BLaER1 treated with 17β-estradiol and CSF1 and Interleukin-3, amounts not matched to agents 10 nM and 100 nM (cell line): ENCODE measurements around the gene USP12.
"Not testable (repeated sequence)": the region's sequence is repeated elsewhere in the genome, so short reads cannot be mapped to it uniquely, and the experiment has no call there.

Experiments
- H3K27ac ChIP-seq, 11 experiments: shearing (Covaris generic); formaldehyde crosslinking; 2 replicates each; pipeline ENCODE4 v1.8.1; 2022
- H3K27me3 ChIP-seq, 11 experiments: shearing (Covaris generic); formaldehyde crosslinking; 2 replicates each; pipeline ENCODE4 v1.8.1; 2022
- H3K36me3 ChIP-seq, 11 experiments: shearing (Covaris generic); formaldehyde crosslinking; 2 replicates each; pipeline ENCODE4 v1.8.1; 2022
- H3K4me1 ChIP-seq, 10 experiments: shearing (Covaris generic); formaldehyde crosslinking; 2 replicates each; pipeline ENCODE4 v1.8.1; 2022
- H3K4me2 ChIP-seq, 11 experiments: shearing (Covaris generic); formaldehyde crosslinking; 2 replicates each; pipeline ENCODE4 v1.8.1; 2022
- H3K4me3 ChIP-seq, 10 experiments: shearing (Covaris generic); formaldehyde crosslinking; 2 replicates each; pipeline ENCODE4 v1.8.1; 2022
- H3K9ac ChIP-seq, 11 experiments: shearing (Covaris generic); formaldehyde crosslinking; 2 replicates each; pipeline ENCODE4 v1.8.1; 2022
- H3K9me3 ChIP-seq, 11 experiments: shearing (Covaris generic); formaldehyde crosslinking; replicated peaks in 1 of 11; 2 replicates each; pipeline ENCODE4 v1.8.1; 2022
- H4K20me1 ChIP-seq, 11 experiments: shearing (Covaris generic); formaldehyde crosslinking; 2 replicates each; pipeline ENCODE4 v1.8.1; 2022
- Cebpa-rat ChIP-seq, 11 experiments: shearing (Covaris generic); IDR thresholded peaks; 2 replicates each; pipeline ENCODE4 v1.8.1; 2022

USP12 gene

GRCh38 chr13:27125357-27126282, 46.0 kb downstream of the USP12 start:
- Histone ChIP-seq H3K4me1 (peaks cover 0 to 35% (median 0%) of the 10 kb centered on the region in 10 experiments; a peak in 8 of 20 replicates), H3K27ac (no peak overlapping the region), H3K4me2 (no peak overlapping the region; a peak in 1 of 22 replicates), H3K27me3 (no peaks in the 10 kb centered on the region), H3K36me3 (peaks cover 37 to 74% (median 51%) of the 10 kb centered on the region in 11 experiments), H3K4me3 (no peak overlapping the region), H3K9me3 (peaks cover 54 to 84% (median 77%) of the 10 kb centered on the region in 11 experiments), H4K20me1 (peaks cover 0 to 63% (median 20%) of the 10 kb centered on the region in 11 experiments; a peak in 11 of 22 replicates), H3K9ac (no peak overlapping the region)
- no peak for TF ChIP-seq Cebpa-rat (IDR thresholded peaks at IDR 0.05)

DNA sequence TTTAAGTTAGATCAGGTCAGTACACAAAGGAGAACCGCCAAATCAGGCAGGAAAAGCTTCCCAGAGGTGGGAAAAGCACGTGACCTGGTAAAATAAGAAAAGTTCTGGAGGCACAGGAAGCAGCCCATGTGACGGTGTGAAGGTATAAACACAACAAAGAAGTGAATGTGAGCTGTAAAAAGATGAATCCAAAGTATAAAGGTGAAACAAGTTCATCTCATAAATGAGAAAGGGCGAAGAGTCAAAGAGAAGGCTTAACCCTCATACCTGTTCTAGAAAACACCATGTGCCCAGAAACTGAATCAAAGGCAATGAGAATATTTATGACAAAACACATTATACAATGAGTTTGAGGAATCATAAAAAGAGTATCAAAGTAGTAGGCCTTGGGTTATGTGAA, 47.0 kb downstream of the USP12 start:
- Histone ChIP-seq H3K9ac (no peak overlapping the region), H3K4me3 (no peak overlapping the region), H3K9me3 (peaks cover 43 to 79% (median 69%) of the 10 kb centered on the region in 11 experiments), H3K27ac (no peak overlapping the region), H3K27me3 (no peaks in the 10 kb centered on the region), H4K20me1 (peaks cover 0 to 63% (median 15%) of the 10 kb centered on the region in 11 experiments; a peak in 12 of 22 replicates), H3K4me2 (no peak overlapping the region), H3K4me1 (peaks cover 0 to 25% (median 0%) of the 10 kb centered on the region in 10 experiments; a peak in 3 of 20 replicates), H3K36me3 (peaks cover 37 to 72% (median 49%) of the 10 kb centered on the region in 11 experiments)
- no peak for TF ChIP-seq Cebpa-rat (IDR thresholded peaks at IDR 0.05)

DNA sequence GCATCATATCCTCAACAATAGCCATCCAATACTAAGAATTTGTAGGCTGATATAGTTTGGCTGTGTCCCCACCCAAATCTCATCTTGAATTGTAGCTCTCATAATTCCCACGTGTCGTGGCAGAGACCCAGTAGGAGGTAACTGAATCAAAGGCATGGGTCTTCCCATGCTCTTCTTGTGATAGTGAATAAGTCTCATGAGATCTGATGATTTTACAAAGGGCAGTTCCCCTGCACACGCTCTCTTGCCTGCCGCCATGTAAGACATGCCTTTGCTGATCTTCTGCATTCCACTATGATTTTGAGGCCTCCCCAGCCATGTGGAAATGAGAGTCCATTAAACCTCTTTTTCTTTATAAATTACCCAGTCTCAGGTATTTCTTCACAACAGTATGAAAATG, 48.2 kb downstream of the USP12 start:
- not testable (repeated sequence) for H3K4me2 ChIP-seq

DNA sequence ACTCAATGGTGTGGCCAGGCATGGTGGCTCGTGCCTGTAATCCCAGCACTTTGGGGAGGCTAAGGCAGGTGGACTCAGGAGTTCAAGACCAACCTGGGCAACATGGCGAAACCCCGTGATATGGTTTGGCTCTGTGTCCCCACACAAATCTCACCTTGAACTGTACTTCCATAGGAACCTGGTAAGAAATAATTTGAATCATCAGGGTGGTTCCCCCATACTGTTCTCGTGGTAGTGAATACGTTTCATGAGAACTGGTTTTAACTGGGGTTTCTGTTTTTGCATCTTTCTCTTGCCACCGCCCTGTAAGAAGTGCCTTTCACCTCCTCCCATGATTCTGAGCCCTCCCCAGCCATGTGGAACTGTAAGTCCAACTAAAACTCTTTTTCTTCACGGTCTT, 49.6 kb downstream of the USP12 start:
- Histone ChIP-seq H3K4me2 (no peak overlapping the region), H3K36me3 (peaks cover 38 to 79% (median 51%) of the 10 kb centered on the region in 11 experiments), H3K9me3 (peaks cover 40 to 83% (median 70%) of the 10 kb centered on the region in 11 experiments), H3K4me1 (peaks cover 0 to 17% (median 0%) of the 10 kb centered on the region in 10 experiments; a peak in 3 of 20 replicates), H3K4me3 (no peak overlapping the region), H3K9ac (no peak overlapping the region), H3K27ac (no peak overlapping the region), H4K20me1 (peaks cover 0 to 63% (median 22%) of the 10 kb centered on the region in 11 experiments; a peak in 13 of 22 replicates), H3K27me3 (no peaks in the 10 kb centered on the region)
- no peak for TF ChIP-seq Cebpa-rat (IDR thresholded peaks at IDR 0.05)

More for the DNA sequence above, 48.2 kb downstream of the USP12 start:
- Histone ChIP-seq H4K20me1 (peaks cover 0 to 63% (median 23%) of the 10 kb centered on the region in 11 experiments; a peak in 13 of 22 replicates), H3K9me3 (peaks cover 40 to 82% (median 65%) of the 10 kb centered on the region in 11 experiments), H3K4me1 (peaks cover 0 to 25% (median 0%) of the 10 kb centered on the region in 10 experiments; a peak in 3 of 20 replicates), H3K36me3 (peaks cover 37 to 77% (median 51%) of the 10 kb centered on the region in 11 experiments)
- H3K4me3 ChIP-seq, H3K27ac ChIP-seq, H3K9ac ChIP-seq, H3K27me3 ChIP-seq: not testable (repeated sequence)

DNA sequence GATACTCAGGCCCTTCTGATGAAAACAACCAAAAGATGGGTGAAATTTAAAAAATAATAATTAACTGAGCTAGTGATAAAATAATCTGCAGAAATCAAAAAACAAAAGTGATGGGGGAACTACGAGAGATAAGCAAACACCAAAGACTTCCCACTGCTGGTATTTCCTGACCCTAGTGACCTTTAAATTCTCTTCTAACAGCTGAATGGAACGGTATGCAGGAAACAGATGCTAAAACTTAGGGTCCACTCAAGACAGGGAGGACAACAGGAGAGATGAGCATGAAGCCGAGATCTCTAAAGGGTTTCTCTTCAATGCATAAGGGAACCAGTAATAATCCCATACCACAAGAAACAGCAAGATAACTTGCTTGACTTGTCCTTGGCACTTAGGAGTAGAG, 50.8 kb downstream of the USP12 start:
- peaks cover 0 to 5% (median 0%) of the 10 kb centered on the region in 10 experiments; a peak in 2 of 20 replicates for H3K4me1 ChIP-seq
- TF ChIP-seq Cebpa-rat (IDR thresholded peaks at IDR 0.05) = no peak
- H3K4me3 ChIP-seq = no peak overlapping the region
- no peak overlapping the region for H3K4me2 ChIP-seq
- no peak overlapping the region for H3K9ac ChIP-seq
- H3K27me3 ChIP-seq = no peaks in the 10 kb centered on the region
- H4K20me1 ChIP-seq = peaks cover 0 to 63% (median 19%) of the 10 kb centered on the region in 11 experiments; a peak in 13 of 22 replicates
- H3K27ac ChIP-seq = no peak overlapping the region
- H3K9me3 ChIP-seq = peaks cover 38 to 72% (median 64%) of the 10 kb centered on the region in 11 experiments
- H3K36me3 ChIP-seq = peaks cover 42 to 82% (median 54%) of the 10 kb centered on the region in 11 experiments

GRCh38 chr13:27120011-27120410, 51.6 kb downstream of the USP12 start:
- Histone ChIP-seq H3K36me3 (peaks cover 43 to 82% (median 54%) of the 10 kb centered on the region in 11 experiments), H3K4me2 (no peak overlapping the region), H4K20me1 (peaks cover 0 to 64% (median 14%) of the 10 kb centered on the region in 11 experiments; a peak in 13 of 22 replicates), H3K4me1 (no peaks in the 10 kb centered on the region), H3K9me3 (peaks cover 31 to 64% (median 56%) of the 10 kb centered on the region in 11 experiments), H3K27me3 (no peaks in the 10 kb centered on the region), H3K27ac (no peak overlapping the region), H3K9ac (no peak overlapping the region), H3K4me3 (no peak overlapping the region)
- no peak for TF ChIP-seq Cebpa-rat (IDR thresholded peaks at IDR 0.05)

GRCh38 chr13:27118428-27119054, 53.1 kb downstream of the USP12 start:
- peaks cover 39 to 82% (median 53%) of the 10 kb centered on the region in 11 experiments for H3K36me3 ChIP-seq
- H3K9me3 ChIP-seq = peaks cover 17 to 49% (median 41%) of the 10 kb centered on the region in 11 experiments
- no peaks in the 10 kb centered on the region for H3K4me1 ChIP-seq
- no peak for TF ChIP-seq Cebpa-rat (IDR thresholded peaks at IDR 0.05)
- no peak overlapping the region for H3K4me3 ChIP-seq
- H3K9ac ChIP-seq = no peak overlapping the region
- H3K4me2 ChIP-seq = no peak overlapping the region
- H3K27ac ChIP-seq = no peak overlapping the region
- H3K27me3 ChIP-seq = no peaks in the 10 kb centered on the region
- H4K20me1 ChIP-seq = peaks cover 0 to 79% (median 14%) of the 10 kb centered on the region in 11 experiments; a peak in 13 of 22 replicates

- Histone ChIP-seq H4K20me1 (peaks cover 0 to 84% (median 14%) of the 10 kb centered on the region in 11 experiments; a peak in 13 of 22 replicates), H3K27me3 (no peaks in the 10 kb centered on the region), H3K36me3 (peaks cover 39 to 82% (median 53%) of the 10 kb centered on the region in 11 experiments), H3K4me2 (no peak overlapping the region), H3K4me1 (no peaks in the 10 kb centered on the region), H3K9me3 (peaks cover 11 to 43% (median 35%) of the 10 kb centered on the region in 11 experiments), H3K9ac (no peak overlapping the region), H3K27ac (no peak overlapping the region), H3K4me3 (no peak overlapping the region)
- TF ChIP-seq Cebpa-rat (IDR thresholded peaks at IDR 0.05) = no peak
Observed at GRCh38 chr13:27117952-27118351, 53.7 kb downstream of the USP12 start.

DNA sequence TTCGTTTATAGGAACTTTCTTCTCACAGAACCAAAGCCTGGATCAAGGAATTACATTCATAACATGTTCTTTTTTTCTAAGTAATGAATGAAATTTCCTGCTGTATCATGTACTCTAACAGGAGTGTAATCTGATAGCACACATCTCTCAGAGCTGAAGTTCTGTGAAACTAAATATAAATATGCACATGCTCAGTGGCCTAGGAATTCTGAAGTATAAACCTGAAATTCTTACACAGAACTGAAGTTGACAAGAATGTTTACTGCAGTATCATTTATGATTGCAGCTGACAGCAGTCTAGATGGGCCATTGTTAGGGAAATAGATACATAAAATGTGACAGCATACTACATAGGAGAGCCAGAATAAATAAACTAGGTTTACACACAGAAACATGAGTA, 54.5 kb downstream of the USP12 start:
- H3K9me3 ChIP-seq = peaks cover 4 to 35% (median 27%) of the 10 kb centered on the region in 11 experiments
- H3K4me2 ChIP-seq = no peak overlapping the region
- TF ChIP-seq Cebpa-rat (IDR thresholded peaks at IDR 0.05) = no peak
- H3K27ac ChIP-seq = no peak overlapping the region
- peaks cover 37 to 82% (median 48%) of the 10 kb centered on the region in 11 experiments for H3K36me3 ChIP-seq
- H3K27me3 ChIP-seq = no peaks in the 10 kb centered on the region
- H3K4me1 ChIP-seq = no peaks in the 10 kb centered on the region
- no peak overlapping the region for H3K4me3 ChIP-seq
- H4K20me1 ChIP-seq = peaks cover 0 to 92% (median 18%) of the 10 kb centered on the region in 11 experiments; a peak in 13 of 22 replicates
- H3K9ac ChIP-seq = no peak overlapping the region
